Measurements from ENCODE around the gene IL20RB. TPM values are rescaled to one million over a fixed set of nuclear protein-coding genes. Genes with fewer than 3 reads are reported as not detected.

Gene IL20RB
- total and polyA plus RNA-seq, 2 donors (not counting 3 experiments of a cell fraction or from before 2014, with no cell fraction given) = 0.79 to 1.6 TPM

GRCh38 chr3:136910697-136911096, 47.1 kb upstream of the IL20RB start:
- DNase-seq (ENCODE audit: low read depth, low spot score) (no peak), FAIRE-seq (no peak)
- Histone ChIP-seq H3K9ac (replicated peaks; ENCODE audit: extremely low read depth, insufficient read depth, low read length) (no peak overlapping the region), H3K4me2 (ENCODE audit: insufficient read depth, low read length) (no peak overlapping the region), H3K4me1 (ENCODE audit: control insufficient read depth, extremely low read depth, insufficient read depth, low read length) (peaks cover 6% of the 10 kb centered on the region), H3K79me2 (ENCODE audit: control insufficient read depth, insufficient read depth, low read length) (peaks cover 97% of the 10 kb centered on the region), H2AFZ (ENCODE audit: low read depth, low read length) (no peak overlapping the region), H3K4me3 (replicated peaks in 1 of 3; ENCODE audit: insufficient read depth in 1 of 3, low read depth in 1 of 3, low read length in 3 of 3) (no peak overlapping the region), H4K20me1 (replicated peaks; ENCODE audit: control insufficient read depth, extremely low read depth, insufficient read depth, low read length) (no peaks in the 10 kb centered on the region), H3K27me3 (ENCODE audit: control insufficient read depth in 2 of 2, insufficient read depth in 2 of 2, low read length in 2 of 2) (no peaks in the 10 kb centered on the region), H3K9me3 (replicated peaks; ENCODE audit: control insufficient read depth, insufficient read depth, low read length) (no peaks in the 10 kb centered on the region), H3K27ac (ENCODE audit: insufficient read depth, low read depth, low read length) (no peak overlapping the region), H3K36me3 (ENCODE audit: control insufficient read depth in 2 of 2, extremely low read depth in 1 of 2, insufficient read depth in 2 of 2, low read length in 2 of 2) (no peaks in the 10 kb centered on the region), H3K9me1 (replicated peaks; ENCODE audit: control insufficient read depth, extremely low read depth, insufficient read depth, low read length) (no peaks in the 10 kb centered on the region)
- TF ChIP-seq MYC (IDR thresholded peaks at IDR 0.05; ENCODE audit: low read depth, low read length) = no peak
- TF ChIP-seq, protein P1, sequence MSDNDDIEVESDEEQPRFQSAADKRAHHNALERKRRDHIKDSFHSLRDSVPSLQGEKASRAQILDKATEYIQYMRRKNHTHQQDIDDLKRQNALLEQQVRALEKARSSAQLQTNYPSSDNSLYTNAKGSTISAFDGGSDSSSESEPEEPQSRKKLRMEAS (IDR thresholded peaks at IDR 0.05; ENCODE audit: insufficient read depth, insufficient read length) = no peak
- TF ChIP-seq FOS (IDR thresholded peaks at IDR 0.05; ENCODE audit: borderline replicate concordance, insufficient read depth, low read length) = no peak
- TF ChIP-seq EZH2 (IDR thresholded peaks at IDR 0.05; ENCODE audit: borderline replicate concordance, low read depth, low read length, severe bottlenecking) = no peak
- no peak for TF ChIP-seq POLR2AphosphoS5 (IDR thresholded peaks at IDR 0.05; ENCODE audit: insufficient read depth, low read depth, low read length)
- no peak for TF ChIP-seq GATA2 (IDR thresholded peaks at IDR 0.05; ENCODE audit: insufficient read depth, insufficient read length, low read depth, low read length)
- TF ChIP-seq, protein P2, sequence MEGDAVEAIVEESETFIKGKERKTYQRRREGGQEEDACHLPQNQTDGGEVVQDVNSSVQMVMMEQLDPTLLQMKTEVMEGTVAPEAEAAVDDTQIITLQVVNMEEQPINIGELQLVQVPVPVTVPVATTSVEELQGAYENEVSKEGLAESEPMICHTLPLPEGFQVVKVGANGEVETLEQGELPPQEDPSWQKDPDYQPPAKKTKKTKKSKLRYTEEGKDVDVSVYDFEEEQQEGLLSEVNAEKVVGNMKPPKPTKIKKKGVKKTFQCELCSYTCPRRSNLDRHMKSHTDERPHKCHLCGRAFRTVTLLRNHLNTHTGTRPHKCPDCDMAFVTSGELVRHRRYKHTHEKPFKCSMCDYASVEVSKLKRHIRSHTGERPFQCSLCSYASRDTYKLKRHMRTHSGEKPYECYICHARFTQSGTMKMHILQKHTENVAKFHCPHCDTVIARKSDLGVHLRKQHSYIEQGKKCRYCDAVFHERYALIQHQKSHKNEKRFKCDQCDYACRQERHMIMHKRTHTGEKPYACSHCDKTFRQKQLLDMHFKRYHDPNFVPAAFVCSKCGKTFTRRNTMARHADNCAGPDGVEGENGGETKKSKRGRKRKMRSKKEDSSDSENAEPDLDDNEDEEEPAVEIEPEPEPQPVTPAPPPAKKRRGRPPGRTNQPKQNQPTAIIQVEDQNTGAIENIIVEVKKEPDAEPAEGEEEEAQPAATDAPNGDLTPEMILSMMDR (IDR thresholded peaks at IDR 0.05; ENCODE audit: extremely low read depth in 1 of 2, insufficient read depth in 1 of 2, low read depth in 1 of 2, low read length in 2 of 2) = no peak
- TF ChIP-seq JUN (IDR thresholded peaks at IDR 0.05; ENCODE audit: borderline replicate concordance, insufficient read depth, insufficient read length, low read depth) = no peak
- TF ChIP-seq POLR2A (IDR thresholded peaks at IDR 0.05; ENCODE audit: low read depth, low read length) = no peak
- POLR2A ChIA-PET = no interaction called here
- dilution Hi-C loops (cut with MboI; ENCODE audit: extremely low pct_ligation_motif_present, low sequenced_read_pairs) (no loop called here), intact Hi-C loops (cut with micrococcal nuclease) (no loop called here)
- no TSS peak for BruUV-seq (replicated peaks)
- CTCF ChIA-PET = interaction anchor here (1.1 to 3.3 kb wide), 4 partner anchors 9 to 103 kb away, joined by 3 to 18 read pairs (median 8); no protein-coding TSS in a partner anchor

All from endothelial cell of umbilical vein (primary cell).